GM12878 (cell line): ENCODE results near the gene GABBR2. TPM values are rescaled to one million over a fixed set of nuclear protein-coding genes. Genes with fewer than 3 reads are reported as not detected.

Experiments used
- ATAC-seq: fragments of 200-7000 bp; cut with Tn5 transposase; 3 replicates; pipeline ENCODE4 v1.9.1; 2020; ENCODE audit warnings: mild to moderate bottlenecking, moderate library complexity
- BruUV-seq: library from RNA; stranded (reverse); fragments of 400-500 nt; replicated peaks from 2 replicates; lab custom pipeline; 2021; lab: Mats Ljungman, UMichigan
- CTCF ChIA-PET: fragments of 300-600 bp; sonication (Branson Sonifier 250); formaldehyde crosslinking; extraction: SDS; loops from one replicate; lab custom pipeline; 2021; ENCODE audit warnings: inconsistent platforms; lab: Yijun Ruan, JAX
- POLR2A ChIA-PET: fragments of 350-600 bp; formaldehyde crosslinking; extraction: SDS; loops from one replicate; lab custom pipeline; 2021; ENCODE audit warnings: inconsistent platforms; lab: Charles Lee
- RAD21 ChIA-PET: fragments of 300-600 bp; sonication (Branson Sonifier 250); formaldehyde crosslinking; loops from one replicate; lab custom pipeline; 2023; ENCODE audit warnings: antibody characterized with exemption; ENCODE audit not compliant: unreplicated experiment; lab: Charles Lee
- SMC1A ChIA-PET: fragments of 300-600 bp; sonication (Branson Sonifier 250); formaldehyde crosslinking; loops from one replicate; lab custom pipeline; 2023; ENCODE audit not compliant: unreplicated experiment, uncharacterized antibody; lab: Charles Lee
- DNase-seq: peaks from one replicate; pipeline ENCODE4 v3.0.0-alpha.2; 2011; ENCODE audit warnings: low read depth, low spot score
- FAIRE-seq: peaks from 3 replicates; lab custom pipeline; 2011; peaks lifted over from hg19 to GRCh38; lab: Jason Lieb, UNC
- H2AFZ ChIP-seq: 2 replicates; pipeline ENCODE4 v1.6.0; 2011; ENCODE audit warnings: low read depth, low read length, control low read depth; ENCODE audit not compliant: control insufficient read depth
- H3K27ac ChIP-seq: 2 replicates; pipeline ENCODE4 v1.5.1; 2011; ENCODE audit warnings: control low read depth; ENCODE audit not compliant: control insufficient read depth, insufficient read depth
- H3K27me3 ChIP-seq, 2 experiments: replicated peaks in 1 of 2; 2 replicates each; pipeline versions ENCODE4 v1.6.0 to v1.6.1; 2011; ENCODE audit warnings: low read length in 1 of 2; ENCODE audit not compliant: control insufficient read depth in 2 of 2, insufficient read depth in 2 of 2
- H3K36me3 ChIP-seq, 2 experiments: 2 replicates each; pipeline ENCODE4 v1.5.1; 2011; ENCODE audit warnings: low read length in 1 of 2; ENCODE audit not compliant: control insufficient read depth in 2 of 2, insufficient read depth in 2 of 2
- H3K4me1 ChIP-seq: 2 replicates; pipeline ENCODE4 v1.6.1; 2011; ENCODE audit warnings: mild to moderate bottlenecking, low read length, moderate library complexity, mixed read lengths; ENCODE audit not compliant: control insufficient read depth, insufficient read depth
- H3K4me2 ChIP-seq: 2 replicates; pipeline ENCODE4 v1.6.0; 2011; ENCODE audit warnings: control low read depth; ENCODE audit not compliant: control insufficient read depth, insufficient read depth
- H3K4me3 ChIP-seq: fragments of 200-600 bp; sonication (generic); 2 replicates; pipeline ENCODE4 v1.5.1; 2016
- H3K79me2 ChIP-seq: 2 replicates; pipeline ENCODE4 v1.6.0; 2011; ENCODE audit warnings: low read length; ENCODE audit not compliant: control insufficient read depth, insufficient read depth
- H3K9ac ChIP-seq: 2 replicates; pipeline ENCODE4 v1.8.0; 2011; ENCODE audit warnings: low read length, control low read depth, mixed read lengths; ENCODE audit not compliant: control insufficient read depth, insufficient read depth
- H3K9me3 ChIP-seq: replicated peaks from 3 replicates; pipeline ENCODE4 v1.5.1; 2011; ENCODE audit warnings: mild to moderate bottlenecking, low read length; ENCODE audit not compliant: control insufficient read depth, insufficient read depth
- H4K20me1 ChIP-seq: 2 replicates; pipeline ENCODE4 v1.6.0; 2011; ENCODE audit not compliant: control insufficient read depth, insufficient read depth
- CHD4 ChIP-seq: fragments of 200-600 bp; sonication (generic); IDR thresholded peaks from 2 replicates; pipeline ENCODE4 v1.6.1; 2016; ENCODE audit warnings: mild to moderate bottlenecking
- CREB1 ChIP-seq: IDR thresholded peaks from 2 replicates; pipeline ENCODE4 v1.6.1; 2012; ENCODE audit warnings: low read depth, mild to moderate bottlenecking, inconsistent platforms
- EGR1 ChIP-seq, 2 experiments: IDR thresholded peaks; 1 replicate in 1 of 2; 2 replicates in 1 of 2; pipeline ENCODE4 v1.6.1; 2011 to 2012; ENCODE audit warnings: low read depth in 2 of 2, low read length in 2 of 2, borderline replicate concordance in 1 of 2, mild to moderate bottlenecking in 1 of 2, moderate library complexity in 1 of 2
- IKZF2 ChIP-seq, 2 experiments: fragments of 450-650 bp; IDR thresholded peaks; 2 replicates each; pipeline ENCODE4 v1.6.1; 2017; ENCODE audit warnings: mild to moderate bottlenecking in 2 of 2, moderate library complexity in 2 of 2
- JUNB ChIP-seq: IDR thresholded peaks from 2 replicates; pipeline ENCODE4 v1.6.1; 2016; ENCODE audit warnings: antibody characterized with exemption, mild to moderate bottlenecking
- JUND ChIP-seq: IDR thresholded peaks from 2 replicates; pipeline ENCODE4 v1.6.1; 2012; ENCODE audit warnings: low read depth, mild to moderate bottlenecking, low read length, improper control_type of control experiment, moderate library complexity
- KAT2A ChIP-seq: conservative IDR thresholded peaks from 2 replicates; pipeline ENCODE4 v1.6.1; 2011; ENCODE audit warnings: low read depth, low read length; ENCODE audit not compliant: control insufficient read depth
- NFIC ChIP-seq: IDR thresholded peaks from 2 replicates; pipeline ENCODE4 v1.6.1; 2012; ENCODE audit warnings: low read depth, mild to moderate bottlenecking, inconsistent platforms, low read length, moderate library complexity
- POU2F2 ChIP-seq: IDR thresholded peaks from 3 replicates; pipeline ENCODE4 v1.6.1; 2011; ENCODE audit warnings: low read depth, mild to moderate bottlenecking, low read length, borderline replicate concordance
- SMAD5 ChIP-seq: IDR thresholded peaks from 2 replicates; pipeline ENCODE4 v1.6.1; 2016; ENCODE audit warnings: antibody characterized with exemption, low read depth
- TCF7 ChIP-seq: IDR thresholded peaks from 2 replicates; pipeline ENCODE4 v1.6.1; 2014; ENCODE audit warnings: antibody characterized with exemption, borderline replicate concordance
- ZNF384 ChIP-seq: IDR thresholded peaks from 2 replicates; pipeline ENCODE4 v1.6.1; 2012; ENCODE audit warnings: low read depth, mild to moderate bottlenecking, low read length, improper control_type of control experiment, borderline replicate concordance
- ZNF622 ChIP-seq: fragments of 450-650 bp; IDR thresholded peaks from 2 replicates; pipeline ENCODE4 v1.6.1; 2017; ENCODE audit warnings: mild to moderate bottlenecking, inconsistent platforms
- ZSCAN29 ChIP-seq: fragments of 450-650 bp; IDR thresholded peaks from 2 replicates; pipeline ENCODE4 v1.6.1; 2017; ENCODE audit warnings: mild to moderate bottlenecking, moderate library complexity
- WGBS: methylation state at CpG from one replicate; pipeline ENCODE4 v1.1.6; 2016; ENCODE audit warnings: low lambda C conversion rate; ENCODE audit not compliant: insufficient replicate concordance, insufficient coverage; ENCODE audit errors: missing lambda C conversion rate; 5-methylcytosine and 5-hydroxymethylcytosine counted together
- in situ Hi-C: fragments of 300-500 bp; cut with MboI; formaldehyde crosslinking; loops from 9 replicates; pipeline ENCODE4 v1.14.3; 2018; ENCODE audit warnings: mixed read lengths
- intact Hi-C: fragments of 100-400 bp; cut with micrococcal nuclease; formaldehyde crosslinking; loops from one replicate; pipeline ENCODE4 v1.14.2; 2022; ENCODE audit not compliant: unreplicated experiment
- polyA plus RNA-seq, 11 experiments: library from polyadenylated mRNA; depleted of rRNA in 4 of 11; unstranded in 6 of 11; stranded (reverse) in 5 of 11; fragments of >200 nt; fragmentation: Nextera tagmentation in 4 of 11; fragmentation: Illumina TruSeq in 1 of 11; extraction: Ambion mirVana in 4 of 11; extraction: Trizol in 1 of 11; gene quantifications; 1 replicate in 1 of 11; 2 replicates in 10 of 11; pipeline versions ENCODE4 v1.2.1 to v1.2.3, GENCODE V29; 2011 to 2016; ENCODE audit warnings: inconsistent platforms in 2 of 11, missing spikeins in 2 of 11, low read depth in 1 of 11
- total RNA-seq, 4 experiments: library from RNA; depleted of rRNA in 3 of 4; stranded (reverse); fragments of >200 nt in 3 of 4; fragmentation: Illumina TruSeq in 1 of 4; extraction: Trizol in 1 of 4; gene quantifications; 2 replicates each; pipeline versions ENCODE4 v1.2.1 to v1.2.3, GENCODE V29; 2013 to 2021
- TF ChIP-seq, protein P1 (sequence below): fragments of 450-650 bp; IDR thresholded peaks from 2 replicates; pipeline ENCODE4 v1.6.1; 2017; ENCODE audit warnings: mild to moderate bottlenecking, moderate library complexity

Gene GABBR2
- total and polyA plus RNA-seq, 10 of the 15 experiments (the other 5 are each of a cell fraction or from before 2014, with no cell fraction given): 0.02 to 2.2 (median 0.06) TPM; not detected in 2

DNA sequence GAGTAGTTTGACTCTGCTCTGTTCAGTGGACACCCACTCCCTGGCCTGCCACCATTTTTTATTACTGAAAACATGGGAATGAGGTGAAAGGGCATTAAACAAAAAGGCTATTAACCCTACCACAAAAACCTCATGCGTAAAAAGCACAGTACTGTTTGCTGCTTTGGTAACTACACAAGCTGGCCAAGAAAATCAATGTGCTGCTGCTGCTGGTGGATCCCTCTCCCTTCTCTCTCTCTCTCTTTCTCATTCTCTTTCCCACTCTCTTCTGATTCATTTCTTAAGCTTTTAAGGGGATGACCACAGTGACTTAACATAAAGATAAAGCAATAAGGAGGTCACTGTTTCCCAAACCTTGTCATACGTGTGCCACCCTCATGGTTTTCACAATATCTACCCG lies 270.1 kb downstream of the GABBR2 start:
- Histone ChIP-seq H3K27ac (no peak overlapping the region), H3K36me3 (no peaks in the 10 kb centered on the region), H3K9me3 (no peaks in the 10 kb centered on the region), H4K20me1 (no peaks in the 10 kb centered on the region), H3K9ac (no peak overlapping the region), H2AFZ (no peak overlapping the region), H3K27me3 (no peaks in the 10 kb centered on the region; a peak in 1 of 4 replicates), H3K79me2 (no peaks in the 10 kb centered on the region), H3K4me2 (no peak overlapping the region), H3K4me3 (no peak overlapping the region), H3K4me1 (no peaks in the 10 kb centered on the region)
- WGBS: 35% methylated on average over 3 of the region's 3 CpGs
- intact Hi-C loops (no loop called here), in situ Hi-C loops (no loop called here)
- no peak for DNase-seq
- FAIRE-seq: no peak
- BruUV-seq: no TSS peak
- no peak for TF ChIP-seq EGR1 (IDR thresholded peaks at IDR 0.05; ENCODE audit: borderline replicate concordance in 1 of 2, low read depth in 2 of 2, low read length in 2 of 2)
- TF ChIP-seq NFIC: no peak
- TF ChIP-seq SMAD5: no peak
- no peak for TF ChIP-seq TCF7
- TF ChIP-seq ZNF384: no peak
- TF ChIP-seq ZSCAN29: no peak
- no peak for TF ChIP-seq JUNB
- no peak for TF ChIP-seq KAT2A
- no peak for TF ChIP-seq JUND
- TF ChIP-seq IKZF2 (IDR thresholded peaks at IDR 0.05): no peak
- TF ChIP-seq, protein P1, sequence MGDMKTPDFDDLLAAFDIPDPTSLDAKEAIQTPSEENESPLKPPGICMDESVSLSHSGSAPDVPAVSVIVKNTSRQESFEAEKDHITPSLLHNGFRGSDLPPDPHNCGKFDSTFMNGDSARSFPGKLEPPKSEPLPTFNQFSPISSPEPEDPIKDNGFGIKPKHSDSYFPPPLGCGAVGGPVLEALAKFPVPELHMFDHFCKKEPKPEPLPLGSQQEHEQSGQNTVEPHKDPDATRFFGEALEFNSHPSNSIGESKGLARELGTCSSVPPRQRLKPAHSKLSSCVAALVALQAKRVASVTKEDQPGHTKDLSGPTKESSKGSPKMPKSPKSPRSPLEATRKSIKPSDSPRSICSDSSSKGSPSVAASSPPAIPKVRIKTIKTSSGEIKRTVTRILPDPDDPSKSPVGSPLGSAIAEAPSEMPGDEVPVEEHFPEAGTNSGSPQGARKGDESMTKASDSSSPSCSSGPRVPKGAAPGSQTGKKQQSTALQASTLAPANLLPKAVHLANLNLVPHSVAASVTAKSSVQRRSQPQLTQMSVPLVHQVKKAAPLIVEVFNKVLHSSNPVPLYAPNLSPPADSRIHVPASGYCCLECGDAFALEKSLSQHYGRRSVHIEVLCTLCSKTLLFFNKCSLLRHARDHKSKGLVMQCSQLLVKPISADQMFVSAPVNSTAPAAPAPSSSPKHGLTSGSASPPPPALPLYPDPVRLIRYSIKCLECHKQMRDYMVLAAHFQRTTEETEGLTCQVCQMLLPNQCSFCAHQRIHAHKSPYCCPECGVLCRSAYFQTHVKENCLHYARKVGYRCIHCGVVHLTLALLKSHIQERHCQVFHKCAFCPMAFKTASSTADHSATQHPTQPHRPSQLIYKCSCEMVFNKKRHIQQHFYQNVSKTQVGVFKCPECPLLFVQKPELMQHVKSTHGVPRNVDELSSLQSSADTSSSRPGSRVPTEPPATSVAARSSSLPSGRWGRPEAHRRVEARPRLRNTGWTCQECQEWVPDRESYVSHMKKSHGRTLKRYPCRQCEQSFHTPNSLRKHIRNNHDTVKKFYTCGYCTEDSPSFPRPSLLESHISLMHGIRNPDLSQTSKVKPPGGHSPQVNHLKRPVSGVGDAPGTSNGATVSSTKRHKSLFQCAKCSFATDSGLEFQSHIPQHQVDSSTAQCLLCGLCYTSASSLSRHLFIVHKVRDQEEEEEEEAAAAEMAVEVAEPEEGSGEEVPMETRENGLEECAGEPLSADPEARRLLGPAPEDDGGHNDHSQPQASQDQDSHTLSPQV: no peak
- TF ChIP-seq CHD4: no peak
- TF ChIP-seq POU2F2: no peak
- TF ChIP-seq CREB1: no peak
- no peak for TF ChIP-seq ZNF622
- no peak for ATAC-seq
- ChIA-PET SMC1A (no interaction called here), RAD21 (no interaction called here), POLR2A (no interaction called here), CTCF (interaction anchor here (0.6 kb wide), 1 partner anchor 233 kb away, joined by 4 read pairs; no protein-coding TSS in a partner anchor)
